Gastrocnemius medialis (tissue), 4 donors: ENCODE results near the gene L3MBTL1.

Source experiments
- CTCF ChIP-seq, 5 experiments: fragments of 450-650 bp in 3 of 5; fragments of 200-600 bp in 2 of 5; sonication (generic) in 2 of 5; IDR thresholded peaks in 4 of 5; conservative IDR thresholded peaks in 1 of 5; 1 replicate in 4 of 5; 2 replicates in 1 of 5; pipeline ENCODE4 v1.5.1; 2016 to 2019; ENCODE audit warnings: antibody characterized with exemption in 5 of 5, mild to moderate bottlenecking in 3 of 5, moderate library complexity in 3 of 5
- POLR2A ChIP-seq, 2 donors: fragments of 450-650 bp; IDR thresholded peaks; one replicate each; pipeline ENCODE4 v1.6.1; 2017; ENCODE audit warnings: antibody characterized with exemption in 2 of 2, mild to moderate bottlenecking in 2 of 2, moderate library complexity in 2 of 2

GRCh38 chr20:43460830-43461200, 46.7 kb upstream of the L3MBTL1 start:
- TF ChIP-seq POLR2A (IDR thresholded peaks at IDR 0.05) (no peak), CTCF (IDR thresholded peaks at IDR 0.05 in 4 of 5, conservative IDR thresholded peaks at IDR 0.05 in 1 of 5) (no peak)
